IPS-18c (cell line): ENCODE results near the gene ALKBH5.
A peak's percentile ranks its signal among the peaks of the same experiment; 100 is the strongest.

Experiments
- H3K4me3 ChIP-seq: 2 replicates; pipeline ENCODE4 v1.7.0; 2013; ENCODE audit warnings: low read depth, mild to moderate bottlenecking, low read length, moderate library complexity; ENCODE audit not compliant: insufficient read depth
- H3K9me3 ChIP-seq: one replicate; pipeline ENCODE4 v1.6.1; 2013; ENCODE audit warnings: mild to moderate bottlenecking, low read length, moderate library complexity; ENCODE audit not compliant: control insufficient read depth, insufficient read depth

ALKBH5 gene

GRCh38 chr17:18246109-18246725 is 62.6 kb downstream of the ALKBH5 start:
- Histone ChIP-seq H3K4me3 (no peak overlapping the region), H3K9me3 (no peaks in the 10 kb centered on the region)

- Histone ChIP-seq H3K4me3 (peak overlapping the region; percentile 53), H3K9me3 (no peaks in the 10 kb centered on the region)
Measured at GRCh38 chr17:18246880-18247612, 63.4 kb downstream of the ALKBH5 start.

GRCh38 chr17:18247613-18248001 is 64.0 kb downstream of the ALKBH5 start:
- Histone ChIP-seq H3K4me3 (no peak overlapping the region), H3K9me3 (no peaks in the 10 kb centered on the region)

- H3K4me3 ChIP-seq = no peak overlapping the region
- no peaks in the 10 kb centered on the region for H3K9me3 ChIP-seq
Measured at GRCh38 chr17:18248300-18248731, 64.7 kb downstream of the ALKBH5 start.

- Histone ChIP-seq H3K4me3 (no peak overlapping the region), H3K9me3 (no peaks in the 10 kb centered on the region)
Measured at GRCh38 chr17:18248811-18249210, 65.2 kb downstream of the ALKBH5 start.

- Histone ChIP-seq H3K4me3 (no peak overlapping the region), H3K9me3 (no peaks in the 10 kb centered on the region)
Measured at GRCh38 chr17:18250259-18250658, 66.6 kb downstream of the ALKBH5 start.

- Histone ChIP-seq H3K4me3 (no peak overlapping the region), H3K9me3 (no peaks in the 10 kb centered on the region)
Measured at GRCh38 chr17:18250708-18251107, 67.1 kb downstream of the ALKBH5 start.

- H3K9me3 ChIP-seq = no peaks in the 10 kb centered on the region
- no peak overlapping the region for H3K4me3 ChIP-seq
Measured at GRCh38 chr17:18251204-18251603, 67.6 kb downstream of the ALKBH5 start.

GRCh38 chr17:18252160-18252559 is 68.5 kb downstream of the ALKBH5 start:
- Histone ChIP-seq H3K9me3 (no peaks in the 10 kb centered on the region), H3K4me3 (no peak overlapping the region)

GRCh38 chr17:18253187-18253884 is 69.7 kb downstream of the ALKBH5 start:
- Histone ChIP-seq H3K4me3 (no peak overlapping the region), H3K9me3 (no peaks in the 10 kb centered on the region)

- Histone ChIP-seq H3K9me3 (no peaks in the 10 kb centered on the region), H3K4me3 (no peak overlapping the region)
Measured at GRCh38 chr17:18253947-18254821, 70.6 kb downstream of the ALKBH5 start.

- Histone ChIP-seq H3K9me3 (no peaks in the 10 kb centered on the region), H3K4me3 (no peak overlapping the region)
Measured at GRCh38 chr17:18254888-18255649, 71.4 kb downstream of the ALKBH5 start.

GRCh38 chr17:18256351-18256750 is 72.7 kb downstream of the ALKBH5 start:
- no peaks in the 10 kb centered on the region for H3K9me3 ChIP-seq
- H3K4me3 ChIP-seq = no peak overlapping the region

GRCh38 chr17:18256776-18257175 is 73.1 kb downstream of the ALKBH5 start:
- 0 out of 2 replicates have a peak overlapping the region, but pooled peaks have one; percentile 0 for H3K4me3 ChIP-seq
- no peaks in the 10 kb centered on the region for H3K9me3 ChIP-seq

GRCh38 chr17:18257268-18257981 is 73.8 kb downstream of the ALKBH5 start:
- Histone ChIP-seq H3K4me3 (peak overlapping the region; percentile 98), H3K9me3 (no peaks in the 10 kb centered on the region)

- Histone ChIP-seq H3K4me3 (peak overlapping the region; percentile 98), H3K9me3 (no peaks in the 10 kb centered on the region)
Measured at GRCh38 chr17:18257982-18258355, 74.3 kb downstream of the ALKBH5 start.
